Heart left ventricle (tissue), 16 donors: Measurements from ENCODE around the gene NALCN. TPM values are rescaled to one million over a fixed set of nuclear protein-coding genes. Genes with fewer than 3 reads are reported as not detected.

ENCODE experiments used
- ATAC-seq, 4 donors: fragments of 200-7000 bp; cut with Tn5 transposase; one replicate each; pipeline ENCODE4 v1.9.1; 2020 to 2022; ENCODE audit warnings: moderate library complexity in 4 of 4, mild to moderate bottlenecking in 3 of 4, moderate number of reproducible peaks in 1 of 4
- DNase-seq, 5 donors: peaks; one replicate each; pipeline ENCODE4 v3.0.0-alpha.2; 2020
- H3K27ac ChIP-seq, 12 donors: fragments of 200-600 bp; sonication (generic) in 4 of 12; one replicate each; pipeline versions ENCODE4 v1.5.0 to v1.8.0; 2016 to 2022; ENCODE audit warnings: mild to moderate bottlenecking in 2 of 12
- H3K27me3 ChIP-seq, 9 donors: fragments of 200-600 bp; sonication (generic) in 2 of 9; one replicate each; pipeline versions ENCODE4 v1.5.1 to v1.8.0; 2016 to 2022; ENCODE audit warnings: mild to moderate bottlenecking in 3 of 9
- H3K36me3 ChIP-seq, 9 donors: fragments of 200-600 bp; sonication (generic) in 2 of 9; one replicate each; pipeline versions ENCODE4 v1.5.0 to v1.8.0; 2018 to 2022; ENCODE audit warnings: mild to moderate bottlenecking in 2 of 9
- H3K4me1 ChIP-seq, 12 donors: fragments of 200-600 bp; sonication (generic) in 4 of 12; one replicate each; pipeline versions ENCODE4 v1.5.0 to v1.8.0; 2016 to 2022; ENCODE audit warnings: mild to moderate bottlenecking in 3 of 12
- H3K4me3 ChIP-seq, 12 donors: fragments of 200-600 bp; sonication (generic) in 4 of 12; one replicate each; pipeline versions ENCODE4 v1.5.0 to v1.8.0; 2017 to 2022; ENCODE audit warnings: mild to moderate bottlenecking in 9 of 12, moderate library complexity in 4 of 12
- H3K9me3 ChIP-seq, 12 donors: fragments of 200-600 bp; sonication (generic) in 4 of 12; one replicate each; pipeline versions ENCODE4 v1.5.0 to v1.8.0; 2016 to 2022; ENCODE audit warnings: mild to moderate bottlenecking in 1 of 12
- CTCF ChIP-seq, 12 donors: fragments of 200-600 bp; sonication (generic) in 4 of 12; IDR thresholded peaks; one replicate each; pipeline versions ENCODE4 v1.5.0 to v1.8.0; 2018 to 2022; ENCODE audit warnings: antibody characterized with exemption in 12 of 12, mild to moderate bottlenecking in 5 of 12
- POLR2A ChIP-seq, 2 donors: fragments of 450-650 bp; IDR thresholded peaks; one replicate each; pipeline ENCODE4 v1.6.1; 2017; ENCODE audit warnings: antibody characterized with exemption in 2 of 2, mild to moderate bottlenecking in 2 of 2, moderate library complexity in 2 of 2
- WGBS, 4 donors: extraction: QIAGEN DNeasy Blood & Tissue Kit in 2 of 4; methylation state at CpG; one replicate each; pipeline versions ENCODE4 v1.1.5 to v1.1.7; 2013 to 2018; 5-methylcytosine and 5-hydroxymethylcytosine counted together
- intact Hi-C, 10 donors: fragments of 100-400 bp; cut with DNase I; formaldehyde crosslinking; loops; one replicate each; pipeline versions ENCODE4 v1.11.1 to v1.14.2; 2022
- polyA plus RNA-seq, 2 donors: library from polyadenylated mRNA; stranded (reverse); fragments of 200-250 nt; gene quantifications; one replicate each; pipeline ENCODE4 v1.2.3, GENCODE V29; 2013
- total RNA-seq, 9 donors: library from RNA; depleted of rRNA in 2 of 9; stranded (reverse); fragments of >200 nt in 2 of 9; fragmentation: NEBNext Ultra II Directional in 3 of 9; extraction: Animal tissue kit (Norgen Biotek cat#: 25700) in 3 of 9; gene quantifications; one replicate each; pipeline versions ENCODE4 v1.1.0 to v1.2.4, GENCODE V29; 2016 to 2023
- donor health status: ischemic (EF 13 %, LVEDD 7.1; RV severe dilation, severe dysfunction).
- donor health status: healthy with polysubstance abuse.
- donor health status: DM: no; HTN: yes; CAD: no.
- donor health status: DM: no; HTN: no; CAD: no.
- donor health status: ischemic (EF 25% LVEDD 6.9; RV normal size, moderate dysfunction).
- donor health status: ischemic (EF 25% LVEDD 5.7; RV mildly dilated, moderate dysfunction).
- donor health status: healthy.
- donor health status: DM: yes; HTN: yes; CAD: no.
- donor health status: ischemic (EF 35%, LVEDD 5.7; RV mildly dilated, moderate dysfunction).
- donor health status: nonischemic (EF 11% LVEDD 7.7; RV severe dilation, severe dysfunction).
- donor health status: DM: yes; HTN: yes; CAD: no.
- donor health status: PGD.
- donor health status: ischemic (EF 29% LVEDD 5.4; RV normal size, mild dysfunction).
- donor health status: nonischemic (EF 23%, LVEDD 6.1; RV moderate dilation, normal function).

The NALCN gene
- total and polyA plus RNA-seq, 11 donors = 1.9 to 11.4 (median 6.8) TPM; not detected in 1

DNA sequence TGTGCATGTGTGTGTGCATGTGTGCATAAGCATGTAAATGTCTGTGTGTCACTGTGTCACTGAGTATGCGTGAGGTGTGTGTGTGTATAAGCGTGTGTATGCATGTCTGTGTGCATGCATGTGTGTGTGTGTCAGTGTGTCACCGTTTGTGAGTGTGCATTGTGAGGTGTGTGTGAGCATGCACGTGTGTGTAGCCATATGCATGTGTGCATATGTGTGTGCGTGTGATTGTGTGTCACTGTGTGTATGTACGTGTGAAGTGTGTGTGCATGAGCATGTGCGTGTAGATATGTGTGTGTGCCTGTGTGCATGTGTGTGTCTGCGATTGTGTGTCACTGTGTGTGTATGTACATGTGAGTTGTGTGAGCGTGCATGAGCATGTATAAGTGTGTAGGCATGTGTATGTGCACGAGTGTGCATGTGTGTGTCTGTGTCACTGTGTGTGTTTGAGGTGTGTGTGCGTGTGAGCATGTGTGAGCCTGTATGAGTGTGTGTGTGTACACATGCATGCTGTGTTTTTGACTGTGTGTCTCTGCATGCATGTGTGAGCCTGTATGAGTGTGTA, 144.5 kb downstream of the NALCN start:
- ATAC-seq (no peak), DNase-seq (no peak)
- Histone ChIP-seq H3K27me3 (no peaks in the 10 kb centered on the region), H3K9me3 (no peaks in the 10 kb centered on the region), H3K4me3 (no peak overlapping the region), H3K4me1 (no peaks in the 10 kb centered on the region), H3K36me3 (no peaks in the 10 kb centered on the region), H3K27ac (no peak overlapping the region)
- TF ChIP-seq CTCF (IDR thresholded peaks at IDR 0.05) (no peak), POLR2A (IDR thresholded peaks at IDR 0.05) (no peak)
- intact Hi-C loops = no loop called here
- WGBS, 4 donors = 81 to 89% (median 88%) methylated on average over 11 of the region's 11 CpGs

- no peaks in the 10 kb centered on the region for H3K9me3 ChIP-seq
- no peak overlapping the region for H3K27ac ChIP-seq
- intact Hi-C loops = no loop called here
- H3K36me3 ChIP-seq = no peaks in the 10 kb centered on the region
- WGBS, 4 donors = 80 to 89% (median 81%) methylated on average over 5 of the region's 5 CpGs
- TF ChIP-seq CTCF (IDR thresholded peaks at IDR 0.05) = no peak
- TF ChIP-seq POLR2A (IDR thresholded peaks at IDR 0.05) = no peak
- H3K4me1 ChIP-seq = no peaks in the 10 kb centered on the region
- DNase-seq = no peak
- no peaks in the 10 kb centered on the region for H3K27me3 ChIP-seq
- no peak overlapping the region for H3K4me3 ChIP-seq
- ATAC-seq = no peak
Measured at GRCh38 chr13:101267656-101268055, 148.7 kb downstream of the NALCN start.

DNA sequence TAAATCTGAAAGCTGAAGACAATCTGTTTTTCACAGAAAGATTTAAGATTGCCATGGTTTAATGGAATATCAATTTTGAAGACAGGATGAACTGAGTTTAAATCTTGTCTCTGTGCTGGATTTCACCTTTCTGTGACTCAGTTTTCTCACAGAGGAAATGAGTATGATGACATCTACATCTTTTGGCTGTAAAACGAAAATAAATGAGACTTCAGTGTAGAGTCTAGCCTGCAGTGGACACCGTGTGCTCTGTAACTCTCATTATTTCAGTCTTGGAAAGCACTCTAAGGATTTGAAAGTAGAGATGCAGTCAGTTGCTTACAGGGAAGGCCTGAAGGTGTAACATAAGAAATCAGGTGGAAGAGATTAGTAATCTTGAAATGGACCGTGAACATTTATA, 150.4 kb downstream of the NALCN start:
- no peak for ATAC-seq
- intact Hi-C loops = no loop called here
- Histone ChIP-seq H3K36me3 (no peaks in the 10 kb centered on the region), H3K4me1 (no peaks in the 10 kb centered on the region), H3K9me3 (no peaks in the 10 kb centered on the region), H3K27ac (no peak overlapping the region), H3K4me3 (no peak overlapping the region), H3K27me3 (no peaks in the 10 kb centered on the region)
- no peak for DNase-seq
- WGBS, 4 donors = 65 to 84% (median 69%) methylated on average over 3 of the region's 3 CpGs
- TF ChIP-seq CTCF (IDR thresholded peaks at IDR 0.05) (no peak), POLR2A (IDR thresholded peaks at IDR 0.05) (no peak)

DNA sequence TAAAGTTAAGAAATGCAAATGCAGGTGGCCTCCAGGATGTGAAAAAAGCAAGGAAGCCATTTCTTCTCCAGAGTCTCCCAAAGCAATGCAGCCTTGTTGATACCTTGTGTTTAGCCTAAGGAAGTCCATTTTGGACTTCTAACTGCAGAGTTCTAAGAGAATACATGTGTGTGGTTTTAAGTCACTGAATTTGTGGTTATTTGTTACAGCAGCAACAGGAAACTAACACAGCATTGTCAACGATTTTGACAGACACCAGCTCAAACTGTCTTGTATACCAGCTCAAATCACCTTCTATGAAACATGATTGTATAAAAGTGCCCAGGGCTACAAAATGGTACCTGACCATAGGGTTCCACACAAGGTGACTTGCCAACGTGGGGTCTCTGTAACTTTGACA, 151.4 kb downstream of the NALCN start:
- WGBS, 4 donors = 54 to 62% (median 56%) methylated on average over 2 of the region's 2 CpGs
- no peak for TF ChIP-seq CTCF (IDR thresholded peaks at IDR 0.05)
- TF ChIP-seq POLR2A (IDR thresholded peaks at IDR 0.05) = no peak
- intact Hi-C loops = no loop called here
- H3K27ac ChIP-seq = no peak overlapping the region
- H3K4me3 ChIP-seq = no peak overlapping the region
- H3K27me3 ChIP-seq = no peaks in the 10 kb centered on the region
- ATAC-seq (no peak), DNase-seq (no peak)
- no peaks in the 10 kb centered on the region for H3K4me1 ChIP-seq
- H3K36me3 ChIP-seq = no peaks in the 10 kb centered on the region
- no peaks in the 10 kb centered on the region for H3K9me3 ChIP-seq
